ENCODE data around the gene FHL2.

FHL2 gene

DNA sequence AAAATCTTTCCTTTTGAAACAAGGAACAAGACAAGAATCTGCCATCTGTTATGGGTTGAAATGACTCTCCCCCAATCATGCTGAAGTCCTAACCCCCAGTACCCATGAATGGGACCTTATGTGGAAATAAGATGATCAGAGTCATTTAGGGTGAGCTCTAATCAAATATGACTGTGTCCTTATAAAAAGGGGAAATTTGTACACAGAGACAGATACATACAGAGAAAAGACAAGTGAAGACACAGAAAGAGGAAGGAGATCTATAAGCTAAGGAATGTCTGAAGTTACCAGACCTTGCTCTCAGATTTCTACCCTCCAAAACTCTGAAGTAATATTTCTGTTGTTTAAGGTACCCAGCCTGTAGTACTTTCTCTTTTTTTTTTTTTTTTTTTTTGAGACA is 85.0 kb downstream of the FHL2 start:
- DNase-seq (ENCODE audit: low spot score), result no peak

Data from NAMALWA (cell line).